DMS53 treated with DMSO at 0.1 percent for 48 hours (cell line): Measurements from ENCODE around the gene USP17L29.
"Not testable (repeated sequence)": the region's sequence is repeated elsewhere in the genome, so short reads cannot be mapped to it uniquely, and the experiment has no call there.

Source experiments
- DNase-seq: peaks from one replicate; lab custom pipeline; 2025; ENCODE audit not compliant: unreplicated experiment; lab: John Stamatoyannopoulos, UW

USP17L29 gene, protein sequence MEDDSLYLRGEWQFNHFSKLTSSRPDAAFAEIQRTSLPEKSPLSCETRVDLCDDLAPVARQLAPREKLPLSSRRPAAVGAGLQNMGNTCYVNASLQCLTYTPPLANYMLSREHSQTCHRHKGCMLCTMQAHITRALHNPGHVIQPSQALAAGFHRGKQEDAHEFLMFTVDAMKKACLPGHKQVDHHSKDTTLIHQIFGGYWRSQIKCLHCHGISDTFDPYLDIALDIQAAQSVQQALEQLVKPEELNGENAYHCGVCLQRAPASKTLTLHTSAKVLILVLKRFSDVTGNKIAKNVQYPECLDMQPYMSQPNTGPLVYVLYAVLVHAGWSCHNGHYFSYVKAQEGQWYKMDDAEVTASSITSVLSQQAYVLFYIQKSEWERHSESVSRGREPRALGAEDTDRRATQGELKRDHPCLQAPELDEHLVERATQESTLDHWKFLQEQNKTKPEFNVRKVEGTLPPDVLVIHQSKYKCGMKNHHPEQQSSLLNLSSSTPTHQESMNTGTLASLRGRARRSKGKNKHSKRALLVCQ

DNA sequence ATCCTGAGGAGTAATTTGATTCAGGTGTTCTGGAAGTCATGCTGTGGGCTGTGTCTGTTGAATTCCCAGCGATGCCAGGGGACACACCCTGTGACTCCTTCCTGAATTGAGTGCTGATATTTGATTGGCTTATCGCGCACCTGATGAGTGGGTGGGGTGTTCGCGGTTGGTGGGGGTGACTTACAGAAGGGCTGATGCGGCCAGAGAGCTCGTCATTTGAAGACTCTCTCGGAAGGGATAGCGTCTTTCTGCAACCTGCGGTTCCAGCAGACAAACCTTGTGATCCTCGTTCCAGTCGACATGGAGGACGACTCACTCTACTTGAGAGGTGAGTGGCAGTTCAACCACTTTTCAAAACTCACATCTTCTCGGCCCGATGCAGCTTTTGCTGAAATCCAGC is at the start of gene USP17L29:
Gene USP17L29 (plus strand): TSS at position 301 of the 400 bp plus-strand sequence. CDS start 0 bp downstream, at position 301.
- not testable (repeated sequence) for DNase-seq

DNA sequence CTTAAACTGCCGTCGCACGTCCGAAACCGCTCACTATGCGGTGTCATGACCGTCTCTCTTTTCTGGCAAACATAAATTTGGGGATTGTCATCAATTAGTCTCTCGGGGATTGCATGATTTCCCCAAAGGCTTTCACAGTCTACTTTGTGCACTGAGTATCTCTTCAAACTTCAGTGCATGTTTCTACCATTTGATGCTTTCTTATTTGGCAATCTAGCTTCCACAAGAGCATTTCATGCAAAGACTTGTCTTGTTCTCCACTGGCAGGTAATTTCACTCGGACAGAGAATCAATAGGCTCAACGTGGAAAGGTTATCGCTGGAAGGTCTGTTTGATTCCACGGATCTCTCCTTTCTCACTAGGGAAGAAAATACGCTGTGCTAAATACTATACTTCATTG is 29.2 kb upstream of the USP17L29 start:
- not testable (repeated sequence) for DNase-seq

DNA sequence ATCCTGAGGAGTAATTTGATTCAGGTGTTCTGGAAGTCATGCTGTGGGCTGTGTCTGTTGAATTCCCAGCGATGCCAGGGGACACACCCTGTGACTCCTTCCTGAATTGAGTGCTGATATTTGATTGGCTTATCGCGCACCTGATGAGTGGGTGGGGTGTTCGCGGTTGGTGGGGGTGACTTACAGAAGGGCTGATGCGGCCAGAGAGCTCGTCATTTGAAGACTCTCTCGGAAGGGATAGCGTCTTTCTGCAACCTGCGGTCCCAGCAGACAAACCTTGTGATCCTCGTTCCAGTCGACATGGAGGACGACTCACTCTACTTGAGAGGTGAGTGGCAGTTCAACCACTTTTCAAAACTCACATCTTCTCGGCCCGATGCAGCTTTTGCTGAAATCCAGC is 28.6 kb upstream of the USP17L29 start, which contains the start of gene USP17L24:
Gene USP17L24 (plus strand): TSS at position 301 of the 400 bp plus-strand sequence. CDS start 0 bp downstream, at position 301.
- not testable (repeated sequence) for DNase-seq

DNA sequence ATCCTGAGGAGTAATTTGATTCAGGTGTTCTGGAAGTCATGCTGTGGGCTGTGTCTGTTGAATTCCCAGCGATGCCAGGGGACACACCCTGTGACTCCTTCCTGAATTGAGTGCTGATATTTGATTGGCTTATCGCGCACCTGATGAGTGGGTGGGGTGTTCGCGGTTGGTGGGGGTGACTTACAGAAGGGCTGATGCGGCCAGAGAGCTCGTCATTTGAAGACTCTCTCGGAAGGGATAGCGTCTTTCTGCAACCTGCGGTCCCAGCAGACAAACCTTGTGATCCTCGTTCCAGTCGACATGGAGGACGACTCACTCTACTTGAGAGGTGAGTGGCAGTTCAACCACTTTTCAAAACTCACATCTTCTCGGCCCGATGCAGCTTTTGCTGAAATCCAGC is 23.8 kb upstream of the USP17L29 start, which contains the start of gene USP17L25:
Gene USP17L25 (plus strand): TSS at position 301 of the 400 bp plus-strand sequence. CDS start 0 bp downstream, at position 301.
- not testable (repeated sequence) for DNase-seq

DNA sequence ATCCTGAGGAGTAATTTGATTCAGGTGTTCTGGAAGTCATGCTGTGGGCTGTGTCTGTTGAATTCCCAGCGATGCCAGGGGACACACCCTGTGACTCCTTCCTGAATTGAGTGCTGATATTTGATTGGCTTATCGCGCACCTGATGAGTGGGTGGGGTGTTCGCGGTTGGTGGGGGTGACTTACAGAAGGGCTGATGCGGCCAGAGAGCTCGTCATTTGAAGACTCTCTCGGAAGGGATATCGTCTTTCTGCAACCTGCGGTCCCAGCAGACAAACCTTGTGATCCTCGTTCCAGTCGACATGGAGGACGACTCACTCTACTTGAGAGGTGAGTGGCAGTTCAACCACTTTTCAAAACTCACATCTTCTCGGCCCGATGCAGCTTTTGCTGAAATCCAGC is 19.1 kb upstream of the USP17L29 start, which contains the start of gene USP17L26:
Gene USP17L26 (plus strand): TSS at position 301 of the 400 bp plus-strand sequence. CDS start 0 bp downstream, at position 301.
- not testable (repeated sequence) for DNase-seq

DNA sequence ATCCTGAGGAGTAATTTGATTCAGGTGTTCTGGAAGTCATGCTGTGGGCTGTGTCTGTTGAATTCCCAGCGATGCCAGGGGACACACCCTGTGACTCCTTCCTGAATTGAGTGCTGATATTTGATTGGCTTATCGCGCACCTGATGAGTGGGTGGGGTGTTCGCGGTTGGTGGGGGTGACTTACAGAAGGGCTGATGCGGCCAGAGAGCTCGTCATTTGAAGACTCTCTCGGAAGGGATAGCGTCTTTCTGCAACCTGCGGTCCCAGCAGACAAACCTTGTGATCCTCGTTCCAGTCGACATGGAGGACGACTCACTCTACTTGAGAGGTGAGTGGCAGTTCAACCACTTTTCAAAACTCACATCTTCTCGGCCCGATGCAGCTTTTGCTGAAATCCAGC is 14.3 kb upstream of the USP17L29 start, which contains the start of gene USP17L5:
Gene USP17L5 (plus strand): TSS at position 301 of the 400 bp plus-strand sequence. CDS start 0 bp downstream, at position 301.
- DNase-seq, result not testable (repeated sequence)

DNA sequence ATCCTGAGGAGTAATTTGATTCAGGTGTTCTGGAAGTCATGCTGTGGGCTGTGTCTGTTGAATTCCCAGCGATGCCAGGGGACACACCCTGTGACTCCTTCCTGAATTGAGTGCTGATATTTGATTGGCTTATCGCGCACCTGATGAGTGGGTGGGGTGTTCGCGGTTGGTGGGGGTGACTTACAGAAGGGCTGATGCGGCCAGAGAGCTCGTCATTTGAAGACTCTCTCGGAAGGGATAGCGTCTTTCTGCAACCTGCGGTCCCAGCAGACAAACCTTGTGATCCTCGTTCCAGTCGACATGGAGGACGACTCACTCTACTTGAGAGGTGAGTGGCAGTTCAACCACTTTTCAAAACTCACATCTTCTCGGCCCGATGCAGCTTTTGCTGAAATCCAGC is 9.6 kb upstream of the USP17L29 start, which contains the start of gene USP17L27:
Gene USP17L27 (plus strand): TSS at position 301 of the 400 bp plus-strand sequence. CDS start 0 bp downstream, at position 301.
- DNase-seq, result not testable (repeated sequence)

DNA sequence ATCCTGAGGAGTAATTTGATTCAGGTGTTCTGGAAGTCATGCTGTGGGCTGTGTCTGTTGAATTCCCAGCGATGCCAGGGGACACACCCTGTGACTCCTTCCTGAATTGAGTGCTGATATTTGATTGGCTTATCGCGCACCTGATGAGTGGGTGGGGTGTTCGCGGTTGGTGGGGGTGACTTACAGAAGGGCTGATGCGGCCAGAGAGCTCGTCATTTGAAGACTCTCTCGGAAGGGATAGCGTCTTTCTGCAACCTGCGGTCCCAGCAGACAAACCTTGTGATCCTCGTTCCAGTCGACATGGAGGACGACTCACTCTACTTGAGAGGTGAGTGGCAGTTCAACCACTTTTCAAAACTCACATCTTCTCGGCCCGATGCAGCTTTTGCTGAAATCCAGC is 4.8 kb upstream of the USP17L29 start, which contains the start of gene USP17L28:
Gene USP17L28 (plus strand): TSS at position 301 of the 400 bp plus-strand sequence. CDS start 0 bp downstream, at position 301.
- not testable (repeated sequence) for DNase-seq

DNA sequence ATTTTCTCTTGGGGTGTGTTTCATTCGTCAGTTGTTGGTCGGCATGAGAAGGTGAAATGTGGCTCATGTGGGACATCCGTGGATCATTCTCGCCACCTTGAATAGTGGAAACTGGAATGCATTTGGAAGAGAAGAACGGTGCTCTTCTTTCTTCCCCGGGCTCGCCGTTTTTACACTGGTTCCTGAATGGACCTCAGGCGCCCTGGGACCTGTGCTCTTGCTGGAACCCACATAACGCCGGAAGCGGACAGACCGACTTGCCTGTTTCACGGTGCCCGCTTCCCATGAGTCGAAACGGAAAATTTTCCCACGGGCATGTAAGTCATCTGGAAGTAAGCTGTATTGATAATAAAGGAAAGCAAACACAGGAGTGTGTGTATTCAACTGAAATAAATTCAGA is 2.6 kb upstream of the USP17L29 start:
- DNase-seq, result not testable (repeated sequence)

DNA sequence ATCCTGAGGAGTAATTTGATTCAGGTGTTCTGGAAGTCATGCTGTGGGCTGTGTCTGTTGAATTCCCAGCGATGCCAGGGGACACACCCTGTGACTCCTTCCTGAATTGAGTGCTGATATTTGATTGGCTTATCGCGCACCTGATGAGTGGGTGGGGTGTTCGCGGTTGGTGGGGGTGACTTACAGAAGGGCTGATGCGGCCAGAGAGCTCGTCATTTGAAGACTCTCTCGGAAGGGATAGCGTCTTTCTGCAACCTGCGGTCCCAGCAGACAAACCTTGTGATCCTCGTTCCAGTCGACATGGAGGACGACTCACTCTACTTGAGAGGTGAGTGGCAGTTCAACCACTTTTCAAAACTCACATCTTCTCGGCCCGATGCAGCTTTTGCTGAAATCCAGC is 9.4 kb downstream of the USP17L29 start, which contains the start of gene USP17L30:
Gene USP17L30 (plus strand): TSS at position 301 of the 400 bp plus-strand sequence. CDS start 0 bp downstream, at position 301.
- not testable (repeated sequence) for DNase-seq

DNA sequence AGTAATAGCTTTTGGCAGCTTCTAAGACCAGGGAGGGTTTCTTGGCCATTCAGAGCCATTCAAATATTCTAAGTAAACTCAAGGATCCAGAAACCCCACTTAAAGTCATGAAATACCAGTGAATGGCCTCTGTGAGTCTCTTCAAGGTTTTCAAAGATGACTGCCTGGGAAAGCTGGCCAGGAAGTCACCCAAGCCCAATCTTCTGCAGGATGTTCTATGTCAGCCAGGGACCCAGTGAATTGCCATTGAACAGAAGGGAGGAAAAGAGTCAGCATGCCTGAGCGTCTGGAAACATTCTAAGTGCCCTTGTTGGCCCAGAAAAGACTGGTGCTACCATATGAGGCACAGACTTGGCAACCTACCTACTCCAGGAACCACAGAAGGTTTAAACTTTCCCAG is 26.4 kb downstream of the USP17L29 start:
- not testable (repeated sequence) for DNase-seq

DNA sequence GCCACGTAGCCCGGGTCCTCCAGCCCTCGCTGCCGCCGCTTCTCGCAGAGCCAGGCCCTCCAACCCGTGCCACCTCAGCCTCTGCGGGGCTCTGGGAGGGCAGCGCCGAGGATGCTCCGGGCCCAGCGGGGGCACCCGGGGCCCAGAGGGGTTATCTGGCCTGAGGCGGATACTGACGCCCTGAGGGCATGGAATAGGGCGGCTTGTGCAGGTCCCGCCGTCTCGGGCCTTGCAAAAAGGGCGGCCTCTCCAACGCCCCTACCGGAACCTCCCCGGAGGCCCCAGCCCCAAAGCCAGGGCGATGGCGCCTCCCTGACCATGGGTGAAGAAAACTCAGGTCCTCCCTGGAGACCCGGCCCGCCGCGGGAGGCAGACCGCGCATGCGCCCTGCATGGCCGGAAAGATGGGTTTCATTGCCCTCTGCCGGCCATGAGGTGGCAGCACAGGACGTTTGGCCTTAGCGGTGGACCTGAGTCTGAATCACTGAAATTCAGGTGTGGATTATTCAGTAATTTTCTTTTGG is 27.6 kb downstream of the USP17L29 start:
- DNase-seq, result not testable (repeated sequence)

DNA sequence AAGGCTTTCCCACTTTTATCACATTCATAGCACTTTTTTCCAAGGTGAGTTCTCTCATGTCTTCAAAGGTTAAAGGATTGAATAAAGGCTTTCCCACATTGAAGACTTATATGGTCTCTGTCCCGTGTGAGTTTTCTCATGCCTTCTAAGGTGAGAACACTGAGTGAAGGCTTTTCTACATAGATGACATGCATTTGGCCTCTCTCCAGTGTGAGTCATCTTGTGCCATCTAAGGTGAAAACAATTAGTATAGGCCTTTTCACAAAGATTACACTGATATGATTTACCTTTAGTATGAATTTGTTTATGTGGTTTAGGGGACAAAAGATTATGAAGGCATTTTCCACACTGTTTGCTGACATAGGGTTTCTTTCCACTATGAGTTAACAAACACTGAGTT is 30.7 kb downstream of the USP17L29 start:
- no peak for DNase-seq

DNA sequence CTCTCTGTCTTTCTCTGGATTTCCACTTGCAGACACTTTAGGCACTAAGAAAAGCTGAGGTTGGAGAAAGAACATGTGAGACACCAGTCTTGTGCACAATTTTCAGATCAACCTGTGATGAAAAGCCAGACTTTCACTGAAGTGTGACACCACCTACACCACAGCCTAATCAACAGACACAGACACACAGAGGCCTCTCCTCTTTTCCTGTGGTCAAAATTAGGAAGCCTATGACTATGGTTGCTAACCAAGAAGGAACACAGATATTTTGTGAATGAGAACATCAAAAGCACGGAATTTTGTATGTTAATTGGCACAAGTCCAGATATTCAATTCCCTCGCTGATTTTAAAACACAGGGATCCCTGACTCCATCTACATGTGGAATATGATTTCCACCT is 35.6 kb downstream of the USP17L29 start:
- DNase-seq, result not testable (repeated sequence)
